Omental fat pad (tissue), 4 donors: ENCODE measurements around the gene DCLK1. TPM values are rescaled to one million over a fixed set of nuclear protein-coding genes. Genes with fewer than 3 reads are reported as not detected.

Experiments
- ATAC-seq: fragments of 150-250 bp; one replicate; pipeline ENCODE4 v1.9.1; 2016; ENCODE audit warnings: mild to moderate bottlenecking, moderate library complexity; ENCODE audit not compliant: low FRiP score
- DNase-seq: peaks from one replicate; pipeline ENCODE4 v3.0.0-alpha.2; 2019; ENCODE audit warnings: low spot score
- CTCF ChIP-seq, 3 donors: fragments of 450-650 bp; IDR thresholded peaks; one replicate each; pipeline ENCODE4 v1.5.1; 2016 to 2017; ENCODE audit warnings: antibody characterized with exemption in 3 of 3, mild to moderate bottlenecking in 3 of 3, moderate library complexity in 2 of 3
- total RNA-seq, 4 donors: library from RNA; depleted of rRNA; stranded (reverse); fragments of >200 nt; gene quantifications; one replicate each; pipeline ENCODE4 v1.1.0, GENCODE V29; 2016

Gene DCLK1
- total RNA-seq, 4 donors from 2014 or later, result 13.9 to 206 (median 30.5) TPM

- no peak for ATAC-seq
- no peak for DNase-seq
- no peak for TF ChIP-seq CTCF (IDR thresholded peaks at IDR 0.05)
These were observed 215.0 kb downstream of the DCLK1 start for GRCh38 chr13:35916146-35916545.

GRCh38 chr13:35914662-35915061 is 216.5 kb downstream of the DCLK1 start:
- ATAC-seq (no peak), DNase-seq (no peak)
- no peak for TF ChIP-seq CTCF (IDR thresholded peaks at IDR 0.05)

GRCh38 chr13:35912841-35913240 is 218.3 kb downstream of the DCLK1 start:
- no peak for ATAC-seq

GRCh38 chr13:35909837-35910540 is 221.2 kb downstream of the DCLK1 start:
- TF ChIP-seq CTCF (IDR thresholded peaks at IDR 0.05), result no peak
- ATAC-seq (no peak), DNase-seq (no peak)

More at GRCh38 chr13:35912841-35913240, 218.3 kb downstream of the DCLK1 start:
- no peak for DNase-seq
- TF ChIP-seq CTCF (IDR thresholded peaks at IDR 0.05), result no peak

- TF ChIP-seq CTCF (IDR thresholded peaks at IDR 0.05), result no peak
- ATAC-seq, result no peak
- no peak for DNase-seq
These were observed 222.1 kb downstream of the DCLK1 start for GRCh38 chr13:35909091-35909490.

- ATAC-seq (no peak), DNase-seq (no peak)
- no peak for TF ChIP-seq CTCF (IDR thresholded peaks at IDR 0.05)
These were observed 223.0 kb downstream of the DCLK1 start for GRCh38 chr13:35908226-35908625.

GRCh38 chr13:35906636-35907035 is 224.5 kb downstream of the DCLK1 start:
- DNase-seq, result no peak
- no peak for ATAC-seq
- no peak for TF ChIP-seq CTCF (IDR thresholded peaks at IDR 0.05)
